ENCODE measurements around the gene TAS2R5. TPM values are rescaled to one million over a fixed set of nuclear protein-coding genes. Genes with fewer than 3 reads are reported as not detected.
"Not testable (repeated sequence)": the region's sequence is repeated elsewhere in the genome, so short reads cannot be mapped to it uniquely, and the experiment has no call there.

TAS2R5 gene
- 0.47 and 0.68 TPM in 2 replicates for total RNA-seq

- DNase-seq: no peak
Observed at GRCh38 chr7:141789917-141790316, at the start of gene TAS2R5. TSS of gene TAS2R5 (plus strand) at chr7:141790217. CDS start at chr7:141790362, 145 bp downstream.

DNA sequence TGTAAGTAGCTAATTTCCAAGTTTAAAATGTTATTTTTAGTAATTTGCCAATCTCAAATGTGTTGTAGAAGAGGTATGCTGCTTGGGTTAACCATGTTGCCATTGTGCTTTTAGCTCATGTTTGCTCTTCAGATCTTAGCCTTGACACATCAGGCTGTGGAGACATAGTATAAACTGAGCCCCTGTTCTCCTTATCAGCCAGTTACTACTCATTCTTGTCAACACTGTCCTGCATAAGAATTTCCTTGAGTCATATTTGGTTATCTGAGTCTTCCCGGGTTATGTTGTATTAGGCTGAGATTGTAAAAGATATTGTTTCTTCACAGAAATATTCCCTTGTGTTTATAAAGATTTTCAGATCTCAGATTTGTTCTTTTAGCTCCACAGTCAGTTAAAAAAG lies 47.8 kb upstream of the TAS2R5 start:
- no peak for DNase-seq

- no peak for DNase-seq
Observed at GRCh38 chr7:141744131-141744530, 45.9 kb upstream of the TAS2R5 start.

GRCh38 chr7:141748396-141748795 lies 41.6 kb upstream of the TAS2R5 start:
- DNase-seq: no peak

- peak; percentile 20 for DNase-seq
Observed at GRCh38 chr7:141751904-141752303, 38.1 kb upstream of the TAS2R5 start.

GRCh38 chr7:141752634-141753033 lies 37.4 kb upstream of the TAS2R5 start:
- peak; percentile 4 for DNase-seq

DNA sequence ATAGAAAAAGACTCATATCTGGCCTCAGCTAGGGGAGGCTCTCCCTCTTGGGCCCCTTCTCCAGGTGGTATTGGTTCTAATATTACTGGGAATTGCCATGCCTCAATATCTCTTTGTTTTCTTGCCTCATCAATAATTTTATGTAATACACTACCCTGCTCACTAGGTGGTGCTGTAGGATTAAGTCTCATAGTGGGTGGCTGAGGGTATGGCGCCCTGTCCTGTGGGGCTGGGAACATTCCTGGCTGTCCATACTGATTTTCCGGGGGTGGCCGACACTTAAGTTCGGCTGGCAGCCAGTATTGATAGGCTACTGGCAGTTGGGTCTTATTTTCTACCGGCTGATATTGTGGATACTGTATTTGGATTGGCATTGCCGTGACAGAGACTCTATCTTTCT lies 35.1 kb upstream of the TAS2R5 start:
- peak; percentile 58 for DNase-seq

DNA sequence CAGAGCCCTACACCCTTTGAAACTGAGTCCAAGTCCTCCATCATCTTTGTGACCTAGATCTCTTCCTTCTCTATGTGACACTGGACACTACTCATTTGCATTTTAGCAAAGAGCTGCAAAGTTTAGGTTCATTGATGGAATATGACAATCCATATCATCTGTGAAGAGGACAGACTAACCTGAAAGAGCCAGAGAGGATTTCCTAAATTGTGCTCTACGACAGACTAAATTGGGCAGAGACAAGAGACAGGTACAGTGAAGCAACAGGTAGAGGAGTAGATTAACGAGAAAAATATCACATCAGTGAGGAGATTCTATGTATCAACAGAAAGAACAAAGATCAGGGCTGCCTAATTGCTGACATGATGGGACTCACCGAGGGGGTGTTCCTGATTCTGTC lies 26.2 kb upstream of the TAS2R5 start, which contains the start of gene TAS2R3:
TAS2R3 (plus strand) TSS at position 301 of the 400 bp plus-strand sequence; CDS start at position 363, 62 bp downstream.
- no peak for DNase-seq

DNA sequence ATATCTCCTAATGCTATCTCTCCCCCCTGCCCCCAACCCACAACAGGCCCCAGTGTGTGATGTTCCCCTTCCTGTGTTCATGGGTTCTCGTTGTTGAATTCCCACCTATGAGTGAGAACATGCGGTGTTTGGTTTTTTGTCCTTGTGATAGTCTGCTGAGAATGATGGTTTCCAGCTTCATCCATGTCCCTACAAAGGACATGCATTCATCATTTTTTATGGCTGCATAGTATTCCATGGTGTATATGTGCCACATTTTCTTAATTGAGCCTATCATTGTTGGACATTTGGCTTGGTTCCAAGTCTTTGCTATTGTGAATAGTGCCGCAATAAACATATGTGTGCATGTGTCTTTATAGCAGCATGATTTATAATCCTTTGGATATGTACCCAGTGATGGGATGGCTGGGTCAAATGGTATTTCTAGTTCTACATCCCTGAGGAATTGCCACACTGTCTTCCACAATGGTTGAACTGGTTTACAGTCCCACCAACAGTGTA lies 19.9 kb upstream of the TAS2R5 start:
- not testable (repeated sequence) for DNase-seq

- DNase-seq: no peak
Observed at GRCh38 chr7:141776374-141776773, 13.6 kb upstream of the TAS2R5 start, which contains the start of gene TAS2R4. TSS of gene TAS2R4 (plus strand) at chr7:141776674. CDS start at chr7:141778489, 1,815 bp downstream.

GRCh38 chr7:141785706-141786552 lies 4.1 kb upstream of the TAS2R5 start:
- DNase-seq: peak; percentile 83

DNA sequence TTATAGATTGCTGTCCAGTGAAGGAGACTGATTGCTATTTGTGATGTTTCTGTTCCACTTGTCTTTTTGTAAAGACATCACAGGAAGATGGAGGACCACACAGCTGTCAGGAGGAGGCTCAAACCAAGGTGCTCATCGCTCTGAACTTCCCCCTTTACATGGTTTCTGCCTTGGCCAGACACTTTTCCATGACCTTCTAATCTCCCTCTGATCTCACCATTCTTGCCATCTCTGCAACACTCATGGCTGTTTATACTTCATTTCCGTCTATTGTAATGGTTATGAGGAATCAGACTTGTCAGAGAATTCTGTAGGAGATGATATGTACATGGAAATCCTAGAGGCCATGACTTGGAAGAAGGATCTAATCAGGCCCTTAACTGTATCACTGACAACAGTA lies 1.7 kb upstream of the TAS2R5 start:
- peak; percentile 82 for DNase-seq

DNA sequence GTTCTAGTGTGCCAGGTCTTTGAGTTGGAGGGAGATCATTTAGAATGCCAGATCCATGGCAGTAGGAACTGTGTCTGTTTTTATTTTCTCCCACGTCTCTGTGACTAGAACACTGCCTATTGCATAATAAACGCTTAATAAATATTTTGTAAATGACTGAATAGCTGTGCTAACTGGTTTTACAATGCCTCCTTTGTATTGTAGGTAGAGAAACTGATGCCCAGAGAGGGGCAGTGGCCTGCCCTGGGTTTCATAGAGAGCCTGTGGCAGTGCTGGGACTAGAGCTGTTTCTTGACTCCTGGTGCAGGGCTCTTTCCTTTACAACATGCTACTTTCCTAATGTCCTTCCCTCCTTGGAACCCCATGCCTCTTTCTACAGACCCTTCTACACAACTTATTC lies 2.5 kb downstream of the TAS2R5 start:
- DNase-seq: no peak

DNA sequence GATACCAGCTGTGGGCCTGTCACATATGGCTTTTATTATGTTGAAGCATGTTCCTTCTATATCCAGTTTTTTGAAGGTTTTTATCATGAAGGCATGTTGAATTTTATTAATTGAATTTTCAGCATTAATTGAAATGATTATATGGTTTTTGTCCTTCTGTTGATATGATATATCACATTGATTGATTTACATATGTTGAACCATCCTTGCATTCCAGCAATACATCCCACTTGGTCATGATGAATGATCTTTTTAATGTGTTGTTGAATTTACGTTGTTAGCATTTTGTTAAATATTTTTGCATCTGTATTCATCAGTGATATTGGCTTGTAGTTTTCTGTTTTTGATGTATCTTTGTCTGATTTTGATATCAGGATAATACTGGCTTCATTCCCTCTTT lies 30.1 kb downstream of the TAS2R5 start:
- DNase-seq: peak; percentile 1

- DNase-seq: not testable (repeated sequence)
Observed at GRCh38 chr7:141822432-141822831, 32.4 kb downstream of the TAS2R5 start.

DNA sequence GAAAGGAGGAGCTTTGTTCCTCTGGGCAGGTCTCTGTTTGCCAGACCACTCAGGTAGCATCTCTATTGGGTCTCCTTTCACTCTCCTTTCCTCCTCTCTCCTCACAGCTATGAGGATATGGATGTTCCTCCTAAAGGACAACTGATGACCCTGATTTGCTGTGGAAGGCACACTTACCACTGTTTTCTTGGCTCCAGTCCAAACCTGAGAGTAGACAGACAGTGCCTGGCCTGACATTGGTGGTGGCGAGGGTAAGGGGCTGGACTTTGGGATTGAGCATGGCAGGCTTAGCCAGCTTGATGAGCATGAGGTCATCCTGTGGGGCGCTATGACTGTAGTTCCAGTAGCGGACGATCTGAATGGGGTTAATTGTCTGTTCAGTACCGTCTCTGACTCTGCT lies 47.7 kb downstream of the TAS2R5 start:
- DNase-seq: no peak

GRCh38 chr7:141838581-141838980 lies 48.6 kb downstream of the TAS2R5 start:
- DNase-seq: no peak

- DNase-seq: no peak
Observed at GRCh38 chr7:141839256-141839655, 49.2 kb downstream of the TAS2R5 start.

DNA sequence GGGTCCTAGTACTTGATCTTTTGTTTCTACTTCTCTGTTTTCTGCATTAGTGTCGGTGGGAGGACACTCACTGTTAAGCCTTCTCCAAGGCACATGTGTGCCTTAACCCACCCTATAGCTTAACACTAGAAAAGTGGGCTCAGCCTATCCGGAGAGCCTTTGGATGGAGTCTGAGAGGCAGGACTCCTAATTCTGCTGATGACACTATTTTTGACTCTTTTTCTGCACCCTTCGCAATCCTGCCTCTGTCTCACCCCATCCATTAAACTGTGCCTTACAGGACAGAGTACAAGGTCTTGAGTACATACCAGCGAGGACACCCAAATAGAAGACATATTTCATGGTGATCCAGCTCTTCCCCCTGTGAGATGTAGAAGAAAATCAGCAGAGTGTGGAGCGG lies 50.7 kb downstream of the TAS2R5 start:
- no peak for DNase-seq

Other genes with a start within 250 kb of the TAS2R5 start
- 23.0 and 31.8 TPM in 2 replicates for gene AGK, start 238.8 kb upstream of the TAS2R5 start, total RNA-seq
- gene DENND11, start 88.1 kb upstream of the TAS2R5 start, total RNA-seq: 65.4 and 76.9 TPM in 2 replicates
- gene WEE2, start 81.9 kb upstream of the TAS2R5 start, total RNA-seq: not detected in 2 replicates
- gene SSBP1, start 51.9 kb upstream of the TAS2R5 start, total RNA-seq: 152 and 197 TPM in 2 replicates
- gene TAS2R3, start 26.1 kb upstream of the TAS2R5 start, total RNA-seq: 0.74 and 2.0 TPM in 2 replicates
- 0.42 and 0.68 TPM in 2 replicates for gene TAS2R4, start 13.5 kb upstream of the TAS2R5 start, total RNA-seq
- gene PRSS37, start 51.3 kb downstream of the TAS2R5 start, total RNA-seq: not detected in 2 replicates
- gene OR9A4, start 126.2 kb downstream of the TAS2R5 start, total RNA-seq: not detected in 2 replicates
- gene CLEC5A, start 156.8 kb downstream of the TAS2R5 start, total RNA-seq: not detected in 2 replicates
- not detected in 2 replicates for gene TAS2R38, start 183.6 kb downstream of the TAS2R5 start, total RNA-seq
- under 0.01 TPM in 1 of 2 replicates, not detected in the other for gene MGAM, start 205.7 kb downstream of the TAS2R5 start, total RNA-seq

Measured in dermis blood vessel endothelial cell (primary cell).